Glutamatergic neuron (in vitro differentiated cells): ENCODE data around the gene KRT8. TPM values are rescaled to one million over a fixed set of nuclear protein-coding genes. Genes with fewer than 3 reads are reported as not detected.

Experiments
- DNase-seq: peaks from one replicate; pipeline ENCODE4 v3.0.0; 2022
- H3K27ac Mint-ChIP-seq: one replicate; pipeline ENCODE4 v1.8.0; 2020; ENCODE audit warnings: mild to moderate bottlenecking, mixed read lengths, inconsistent platforms; ENCODE audit not compliant: unreplicated experiment
- H3K27me3 Mint-ChIP-seq: one replicate; pipeline ENCODE4 v1.8.0; 2020; ENCODE audit warnings: mild to moderate bottlenecking, moderate library complexity, mixed read lengths, inconsistent platforms; ENCODE audit not compliant: unreplicated experiment
- H3K36me3 Mint-ChIP-seq: one replicate; pipeline ENCODE4 v1.8.0; 2020; ENCODE audit warnings: mild to moderate bottlenecking, mixed read lengths, inconsistent platforms; ENCODE audit not compliant: unreplicated experiment
- H3K4me1 Mint-ChIP-seq: one replicate; pipeline ENCODE4 v1.8.0; 2020; ENCODE audit warnings: mild to moderate bottlenecking, low read depth, mixed read lengths, inconsistent platforms; ENCODE audit not compliant: unreplicated experiment
- H3K4me3 Mint-ChIP-seq: one replicate; pipeline ENCODE4 v1.8.0; 2020; ENCODE audit warnings: mild to moderate bottlenecking, mixed read lengths, inconsistent platforms; ENCODE audit not compliant: unreplicated experiment
- H3K9me3 Mint-ChIP-seq: one replicate; pipeline ENCODE4 v1.8.0; 2020; ENCODE audit warnings: mild to moderate bottlenecking, moderate library complexity, mixed read lengths, inconsistent platforms; ENCODE audit not compliant: unreplicated experiment
- total RNA-seq: library from RNA; stranded (reverse); fragmentation: NEBNext Ultra II Directional; extraction: Animal tissue kit (Norgen Biotek cat#: 25700); gene quantifications from one replicate; pipeline ENCODE4 v1.2.1, GENCODE V29; 2021; ENCODE audit not compliant: unreplicated experiment
- TF ChIP-seq, protein P1 (sequence below): fragments of 200-600 bp; sonication (generic); IDR thresholded peaks from one replicate; pipeline ENCODE4 v1.5.0; 2021; ENCODE audit not compliant: partially characterized antibody, unreplicated experiment

Gene KRT8
- total RNA-seq, 1 donor from 2014 or later, result 14.0 TPM

GRCh38 chr12:52914576-52915121, 9.8 kb upstream of the KRT8 start:
- Mint-ChIP-seq H3K4me1 (no peaks in the 10 kb centered on the region), H3K4me3 (no peak overlapping the region), H3K27me3 (no peaks in the 10 kb centered on the region), H3K9me3 (no peaks in the 10 kb centered on the region), H3K36me3 (no peaks in the 10 kb centered on the region), H3K27ac (no peak overlapping the region)
- TF ChIP-seq, protein P1, sequence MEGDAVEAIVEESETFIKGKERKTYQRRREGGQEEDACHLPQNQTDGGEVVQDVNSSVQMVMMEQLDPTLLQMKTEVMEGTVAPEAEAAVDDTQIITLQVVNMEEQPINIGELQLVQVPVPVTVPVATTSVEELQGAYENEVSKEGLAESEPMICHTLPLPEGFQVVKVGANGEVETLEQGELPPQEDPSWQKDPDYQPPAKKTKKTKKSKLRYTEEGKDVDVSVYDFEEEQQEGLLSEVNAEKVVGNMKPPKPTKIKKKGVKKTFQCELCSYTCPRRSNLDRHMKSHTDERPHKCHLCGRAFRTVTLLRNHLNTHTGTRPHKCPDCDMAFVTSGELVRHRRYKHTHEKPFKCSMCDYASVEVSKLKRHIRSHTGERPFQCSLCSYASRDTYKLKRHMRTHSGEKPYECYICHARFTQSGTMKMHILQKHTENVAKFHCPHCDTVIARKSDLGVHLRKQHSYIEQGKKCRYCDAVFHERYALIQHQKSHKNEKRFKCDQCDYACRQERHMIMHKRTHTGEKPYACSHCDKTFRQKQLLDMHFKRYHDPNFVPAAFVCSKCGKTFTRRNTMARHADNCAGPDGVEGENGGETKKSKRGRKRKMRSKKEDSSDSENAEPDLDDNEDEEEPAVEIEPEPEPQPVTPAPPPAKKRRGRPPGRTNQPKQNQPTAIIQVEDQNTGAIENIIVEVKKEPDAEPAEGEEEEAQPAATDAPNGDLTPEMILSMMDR, result no peak
- no peak for DNase-seq

DNA sequence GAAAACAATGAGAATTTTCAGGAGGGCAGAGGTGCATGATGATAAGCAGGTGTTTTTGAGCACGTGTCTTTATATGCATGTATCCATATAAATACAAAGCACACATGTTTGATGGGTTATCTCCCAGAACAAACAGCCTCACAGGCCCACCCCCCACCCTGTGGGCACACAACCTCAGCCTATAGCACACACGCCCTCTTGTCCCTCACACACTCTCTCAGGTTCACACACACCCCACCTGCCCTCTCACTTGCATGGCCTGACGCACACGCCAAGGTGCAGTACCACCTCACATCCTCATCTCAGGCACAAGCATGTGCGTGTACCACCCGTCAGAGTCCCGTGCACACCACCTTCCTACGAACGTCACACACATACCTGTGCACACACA, 8.6 kb upstream of the KRT8 start:
- Mint-ChIP-seq H3K27me3 (no peaks in the 10 kb centered on the region), H3K9me3 (no peaks in the 10 kb centered on the region), H3K4me3 (no peak overlapping the region), H3K36me3 (no peaks in the 10 kb centered on the region), H3K4me1 (no peaks in the 10 kb centered on the region), H3K27ac (no peak overlapping the region)
- TF ChIP-seq, protein P1, result no peak
- no peak for DNase-seq

- no peak for DNase-seq
- TF ChIP-seq, protein P1, result no peak
- no peaks in the 10 kb centered on the region for H3K9me3 Mint-ChIP-seq
- H3K27ac Mint-ChIP-seq, result no peak overlapping the region
- H3K4me3 Mint-ChIP-seq, result no peak overlapping the region
- H3K36me3 Mint-ChIP-seq, result no peaks in the 10 kb centered on the region
- H3K4me1 Mint-ChIP-seq, result no peaks in the 10 kb centered on the region
- no peaks in the 10 kb centered on the region for H3K27me3 Mint-ChIP-seq
These were observed 8.0 kb upstream of the KRT8 start for GRCh38 chr12:52912711-52913430.

DNA sequence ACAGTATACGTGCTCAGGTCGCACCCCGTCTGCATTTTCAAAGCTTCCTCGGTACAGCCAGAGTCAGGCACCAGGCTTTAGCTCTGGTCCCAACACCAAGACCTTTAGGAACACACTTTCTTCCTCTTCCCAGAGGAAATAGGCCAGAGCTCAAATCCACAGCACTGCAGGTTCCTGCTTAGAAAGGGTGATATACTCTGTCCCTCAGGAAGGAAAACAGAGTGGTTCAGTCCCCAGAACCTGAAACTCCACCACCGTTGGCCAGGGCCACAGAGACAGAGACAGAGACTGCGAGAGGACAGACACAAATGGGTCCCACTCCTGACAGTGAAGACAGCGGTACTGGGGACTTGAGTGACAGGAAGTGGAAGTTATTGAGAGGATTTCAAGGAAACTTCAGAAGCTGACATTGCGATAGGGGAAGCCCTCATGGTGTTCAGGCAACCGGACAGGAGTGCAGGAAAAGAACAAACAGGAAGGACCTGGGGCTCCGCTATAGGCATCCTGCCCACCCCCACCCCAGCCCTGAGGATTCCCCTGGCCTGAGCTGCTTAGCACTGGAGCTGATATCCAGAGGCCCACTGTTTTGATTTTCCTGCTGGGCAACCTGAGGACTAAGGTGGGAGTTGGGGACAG, 5.5 kb upstream of the KRT8 start:
- no peak for DNase-seq
- Mint-ChIP-seq H3K27me3 (peaks cover 2% of the 10 kb centered on the region), H3K9me3 (no peaks in the 10 kb centered on the region), H3K27ac (no peak overlapping the region), H3K36me3 (no peaks in the 10 kb centered on the region), H3K4me1 (no peaks in the 10 kb centered on the region), H3K4me3 (no peak overlapping the region)
- TF ChIP-seq, protein P1, result no peak

- H3K36me3 Mint-ChIP-seq, result no peaks in the 10 kb centered on the region
- no peak overlapping the region for H3K4me3 Mint-ChIP-seq
- H3K9me3 Mint-ChIP-seq, result no peaks in the 10 kb centered on the region
- DNase-seq, result no peak
- TF ChIP-seq, protein P1, result no peak
- no peaks in the 10 kb centered on the region for H3K4me1 Mint-ChIP-seq
- H3K27me3 Mint-ChIP-seq, result peaks cover 2% of the 10 kb centered on the region
- no peak overlapping the region for H3K27ac Mint-ChIP-seq
These were observed 4.9 kb upstream of the KRT8 start for GRCh38 chr12:52909796-52910195.
